GM18502 (cell line): ENCODE results near the gene DCAF15.

Experiments used
- ATAC-seq: cut with Tn5 transposase; IDR thresholded peaks from one replicate; pipeline ENCODE4 v1.9.1; 2021; ENCODE audit warnings: mild to moderate bottlenecking; ENCODE audit not compliant: unreplicated experiment, poor library complexity

Gene DCAF15

DNA sequence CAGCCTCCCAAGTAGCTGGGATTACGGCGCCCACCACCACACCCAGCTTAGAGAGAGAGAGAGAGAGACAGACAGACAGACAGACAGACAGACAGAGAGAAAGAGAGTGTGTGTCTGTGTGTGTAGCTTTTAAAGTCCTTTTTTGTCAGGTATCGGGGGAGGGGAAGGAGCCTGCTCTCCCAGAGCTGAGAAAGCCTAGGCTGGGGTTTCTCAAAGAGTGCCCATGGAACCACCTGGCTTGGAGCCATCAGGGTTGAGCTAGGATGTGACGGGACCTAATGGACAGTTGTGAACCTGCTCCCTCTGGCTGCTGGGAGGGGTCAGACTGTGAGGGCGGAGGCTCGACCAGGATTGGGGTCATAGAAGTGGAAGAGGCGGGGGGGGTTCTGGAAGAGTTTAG lies 37.2 kb downstream of the DCAF15 start:
- no peak for ATAC-seq

- no peak for ATAC-seq
These were observed 37.8 kb downstream of the DCAF15 start for GRCh38 chr19:13990085-13990484.

GRCh38 chr19:13992025-13992424 lies 39.7 kb downstream of the DCAF15 start:
- no peak for ATAC-seq

DNA sequence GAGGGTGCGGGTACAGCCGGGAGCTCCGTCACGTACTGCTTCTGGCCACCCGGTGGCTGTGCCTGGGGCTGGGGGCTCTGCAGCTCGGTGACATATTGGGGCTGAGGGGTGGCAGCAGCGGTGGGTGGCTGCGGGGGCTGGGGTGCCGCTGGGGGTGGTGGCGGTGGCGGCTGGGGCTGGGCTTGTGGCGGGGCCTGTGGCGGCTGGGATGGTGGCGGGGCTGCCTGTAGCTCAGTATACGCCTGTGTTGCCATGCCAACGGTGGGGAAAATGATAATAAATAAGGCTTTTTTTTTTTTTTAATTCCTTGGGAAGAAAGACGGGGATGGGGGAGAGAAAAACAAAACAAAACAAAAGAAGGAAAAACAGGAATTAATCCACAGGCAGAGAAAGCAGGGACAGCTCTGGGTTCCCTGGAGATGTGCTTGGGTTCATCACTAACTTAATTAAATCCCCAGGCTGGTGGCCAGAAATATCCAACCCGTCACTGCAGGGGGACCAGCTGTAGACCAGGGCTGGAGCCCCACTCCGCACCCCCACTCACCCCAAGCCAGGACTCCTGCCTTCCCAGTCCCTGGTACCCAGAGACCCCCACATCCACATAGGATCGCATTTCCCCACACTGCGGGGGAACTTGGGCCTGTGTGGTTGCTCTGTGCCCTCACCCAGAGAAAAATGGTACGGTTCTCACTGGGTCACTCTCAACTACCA lies 41.4 kb downstream of the DCAF15 start:
- ATAC-seq, result no peak

GRCh38 chr19:13995017-13995728 lies 42.9 kb downstream of the DCAF15 start:
- no peak for ATAC-seq

DNA sequence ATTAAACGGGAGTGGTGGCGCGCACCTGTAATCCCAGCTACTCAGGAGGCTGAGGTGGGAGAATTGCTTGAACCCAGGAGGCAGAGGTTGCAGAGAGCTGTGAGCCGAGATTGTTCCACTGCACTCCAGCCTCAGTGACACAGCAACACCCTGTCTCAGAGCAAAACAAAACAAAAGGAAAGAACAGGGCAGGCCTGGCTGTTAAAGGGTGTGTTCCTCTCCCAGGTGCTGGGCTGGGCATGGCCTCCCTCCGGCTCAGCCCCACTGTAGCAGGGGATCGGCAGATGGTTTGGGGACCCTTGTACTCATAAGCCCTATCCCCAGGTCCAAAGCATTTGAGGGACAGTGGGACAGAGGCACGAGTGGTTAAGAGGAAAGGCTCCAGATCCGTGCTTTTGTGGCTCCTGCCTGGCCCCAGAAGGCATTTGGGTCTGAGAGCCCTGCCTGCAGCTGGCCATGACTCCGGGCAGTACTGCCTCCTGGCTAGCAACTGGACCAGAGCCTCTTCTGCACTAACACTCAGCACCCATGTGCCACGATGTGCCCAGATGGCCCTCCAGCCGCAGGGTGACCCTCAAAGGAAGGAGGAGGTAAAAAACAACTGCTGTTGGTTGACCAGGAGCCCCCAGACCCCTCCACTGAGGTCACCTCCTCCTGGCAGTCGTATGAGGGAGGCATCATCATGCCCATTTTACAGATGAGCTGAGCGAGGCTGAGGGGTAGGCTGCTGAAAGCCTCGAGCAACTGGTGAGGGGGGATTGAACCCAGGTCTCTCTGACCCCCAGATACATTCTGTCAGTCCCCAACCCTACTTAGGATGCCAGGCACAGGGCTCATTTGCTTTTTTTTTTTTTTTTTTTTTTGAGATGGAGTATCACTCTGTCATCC lies 43.8 kb downstream of the DCAF15 start:
- ATAC-seq, result no peak

DNA sequence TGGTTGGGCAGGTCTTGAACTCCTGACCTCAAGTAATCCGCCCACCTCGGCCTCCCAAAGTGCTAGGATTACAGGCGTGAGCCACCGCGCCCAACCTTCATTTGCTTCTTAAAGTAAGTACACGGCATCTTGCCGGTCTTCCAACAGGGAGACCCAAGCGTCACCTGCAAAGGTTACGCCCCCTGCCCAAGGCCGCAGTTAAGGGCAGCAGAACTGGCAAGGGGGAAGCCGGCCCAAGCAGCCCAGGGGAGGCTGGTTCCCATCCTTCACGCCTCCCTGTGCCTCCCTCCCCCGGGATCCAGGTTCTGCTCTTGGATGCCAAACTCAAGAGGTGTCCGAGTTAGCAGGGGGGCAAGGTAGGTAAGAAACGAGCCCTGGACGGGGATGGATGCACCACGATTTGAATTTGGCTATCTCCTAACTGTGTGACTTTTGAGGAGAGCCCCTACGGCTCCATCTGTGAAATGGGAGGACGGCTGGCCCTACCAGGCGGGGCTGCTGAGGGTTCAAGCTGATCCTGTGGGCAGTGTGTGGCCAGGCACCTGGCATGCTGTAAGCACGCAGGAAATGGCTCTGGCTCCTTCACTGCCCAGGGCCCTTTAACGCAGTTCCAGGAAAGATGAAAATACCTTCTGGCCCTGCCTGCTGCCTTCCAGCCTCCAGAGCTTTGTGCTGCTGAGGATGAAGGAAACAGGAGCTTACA lies 44.8 kb downstream of the DCAF15 start:
- ATAC-seq, result no peak

GRCh38 chr19:13997631-13997962 lies 45.3 kb downstream of the DCAF15 start:
- ATAC-seq, result no peak

DNA sequence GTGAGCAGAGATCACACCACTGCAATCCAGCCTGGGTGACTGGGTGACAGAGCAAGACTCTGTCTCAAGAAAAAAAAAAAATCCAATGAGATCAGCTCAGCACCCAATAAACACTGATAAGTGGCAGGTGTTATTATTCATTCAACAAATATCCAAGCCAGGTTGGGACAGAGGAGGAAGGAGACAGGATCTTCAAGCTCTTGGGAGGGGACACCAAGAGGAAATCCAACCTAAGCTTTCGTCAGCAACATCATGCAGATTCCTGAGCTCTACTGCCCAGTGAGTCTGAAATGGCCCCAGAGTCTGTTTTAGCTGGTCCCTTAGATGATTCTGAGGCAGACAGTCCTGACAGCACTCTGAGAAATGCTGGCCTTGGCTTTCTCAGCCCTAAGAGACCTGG lies 46.1 kb downstream of the DCAF15 start:
- no peak for ATAC-seq

GRCh38 chr19:13999085-13999484 lies 46.8 kb downstream of the DCAF15 start:
- no peak for ATAC-seq

DNA sequence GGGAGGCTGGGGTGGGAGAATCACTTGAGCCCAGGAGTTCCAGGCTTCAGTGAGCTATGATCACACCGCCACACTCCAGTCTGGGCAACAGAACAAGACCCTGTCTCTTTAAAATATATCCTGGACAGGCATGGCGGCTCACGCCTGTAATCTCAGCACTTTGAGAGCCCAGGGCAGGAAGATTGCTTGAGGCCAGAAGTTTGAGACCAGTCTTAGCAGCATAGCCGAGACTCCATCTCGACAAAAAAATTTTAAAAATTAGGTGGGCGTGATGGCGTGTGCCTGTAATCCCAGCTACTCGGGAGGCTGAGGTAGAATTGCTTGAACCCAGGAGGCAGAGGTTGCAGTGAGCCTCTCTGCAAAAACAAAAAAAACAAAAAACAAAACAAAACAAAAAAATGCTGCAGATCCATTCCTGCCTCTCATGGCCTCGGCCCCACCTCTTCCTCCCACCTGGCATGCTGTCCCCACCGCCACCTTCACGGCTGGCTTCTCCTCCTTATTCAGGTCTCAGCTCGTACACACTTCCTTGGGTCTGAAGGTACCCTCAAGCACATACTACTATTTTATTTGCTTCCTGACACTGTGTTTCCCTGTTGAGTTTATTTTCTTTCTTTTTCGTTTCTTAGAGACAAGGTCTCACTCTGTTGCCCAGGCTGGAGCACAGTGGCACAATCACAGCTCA lies 48.5 kb downstream of the DCAF15 start:
- ATAC-seq, result no peak

DNA sequence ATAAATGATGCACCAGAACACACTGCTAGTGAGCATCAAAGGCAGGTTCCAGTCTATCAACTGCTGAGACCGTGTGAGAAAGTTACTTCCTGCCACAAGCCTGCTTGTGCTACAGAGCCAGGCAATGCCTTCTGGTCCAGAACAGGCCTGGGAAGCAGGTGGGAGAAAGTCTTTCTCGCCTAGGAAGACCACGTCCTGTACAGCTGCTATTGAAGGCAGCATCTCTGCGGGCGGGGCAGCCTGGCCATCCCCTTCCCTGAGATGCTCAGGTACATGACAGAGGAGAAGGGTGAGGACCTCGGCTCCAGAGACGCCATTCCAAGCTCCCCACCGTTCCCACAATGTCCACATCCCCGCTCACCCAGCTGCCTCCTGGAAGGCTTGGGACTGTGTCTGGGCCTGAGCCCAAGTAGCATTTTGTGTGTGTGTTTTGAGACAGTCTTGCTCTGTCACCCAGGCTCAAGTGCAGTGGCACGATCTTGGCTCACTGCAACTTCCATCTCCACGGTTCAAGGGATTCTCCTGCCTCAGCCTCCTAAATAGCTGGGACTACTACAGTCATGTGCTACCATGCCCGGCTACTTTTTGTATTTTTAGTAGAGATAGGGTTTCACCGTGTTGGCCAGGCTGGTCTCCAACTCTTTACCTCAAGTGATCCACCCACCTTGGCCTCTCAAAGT lies 50.4 kb downstream of the DCAF15 start:
- ATAC-seq, result no peak

DNA sequence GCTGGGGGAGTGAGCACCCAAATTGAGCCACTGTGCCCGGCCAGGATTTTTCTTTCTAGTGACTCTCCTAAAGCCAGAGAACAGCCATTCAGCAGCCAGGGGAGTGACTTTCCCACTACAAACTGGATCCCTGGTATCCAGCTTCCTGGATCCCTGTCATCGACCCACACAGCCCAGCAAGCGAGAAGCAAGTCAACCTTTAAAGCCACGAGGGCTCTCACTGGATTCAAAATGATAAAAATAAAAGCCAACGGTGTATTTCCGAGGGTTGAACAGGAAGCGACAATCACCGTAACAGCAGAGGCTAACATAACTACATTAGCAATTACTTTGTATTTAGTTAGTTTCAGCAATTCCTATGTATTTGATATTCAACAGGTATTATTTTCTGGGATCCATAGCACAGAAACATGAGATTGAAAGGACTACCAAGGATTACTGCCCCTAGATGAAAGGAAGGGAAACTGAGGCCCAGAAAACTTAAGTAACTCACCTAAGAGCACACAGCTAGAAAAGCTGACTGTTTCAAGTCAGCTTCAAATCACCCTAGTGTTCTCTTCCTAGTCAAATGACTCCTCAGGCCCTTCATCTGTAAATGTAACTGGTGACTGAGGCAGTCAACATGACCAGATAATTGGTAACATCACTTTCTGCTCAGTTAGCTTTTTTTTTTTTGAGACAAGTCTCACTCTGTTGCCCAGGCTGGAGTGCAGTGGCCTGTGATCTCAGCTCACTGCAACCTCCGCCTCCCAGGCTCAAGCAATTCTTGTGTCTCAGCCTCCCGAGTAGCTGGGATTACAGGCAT lies 51.1 kb downstream of the DCAF15 start:
- ATAC-seq, result no peak

DNA sequence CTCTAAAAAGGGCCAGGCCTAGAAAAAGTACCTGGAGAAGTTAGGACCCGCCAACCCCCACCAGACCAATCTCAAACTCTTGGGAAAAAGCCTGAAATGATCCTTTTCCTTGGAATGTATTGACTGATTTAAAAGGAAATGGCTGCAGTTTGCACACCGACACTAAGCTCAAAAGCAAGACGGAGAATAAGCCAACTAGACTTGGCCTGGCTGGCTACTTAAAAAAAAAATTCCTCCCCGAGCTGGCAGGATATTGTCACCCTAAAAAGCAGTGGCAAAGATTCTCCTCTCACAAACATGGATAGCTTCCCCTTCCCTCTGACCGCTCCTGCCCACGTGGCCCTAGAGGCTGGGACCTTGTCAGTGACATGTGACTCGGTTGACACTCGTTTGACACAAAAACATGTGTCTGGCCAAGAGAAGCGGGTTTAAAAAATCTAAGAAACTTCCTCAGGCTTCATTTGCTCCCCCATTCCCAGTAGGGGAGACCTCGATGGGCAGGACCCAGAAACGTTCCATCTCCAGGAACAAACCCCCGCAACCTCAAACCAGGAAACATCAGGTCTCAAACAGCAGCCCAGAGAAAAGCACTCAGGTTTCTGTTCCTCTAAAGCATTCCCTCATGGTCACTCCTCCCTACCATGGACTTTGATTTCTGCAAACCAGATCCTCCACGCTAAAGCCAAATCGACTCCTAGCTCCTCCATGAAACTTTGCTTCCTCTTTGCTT lies 52.5 kb downstream of the DCAF15 start:
- no peak for ATAC-seq

- ATAC-seq, result peak; percentile 27
These were observed 53.2 kb downstream of the DCAF15 start for GRCh38 chr19:14005349-14006084.

DNA sequence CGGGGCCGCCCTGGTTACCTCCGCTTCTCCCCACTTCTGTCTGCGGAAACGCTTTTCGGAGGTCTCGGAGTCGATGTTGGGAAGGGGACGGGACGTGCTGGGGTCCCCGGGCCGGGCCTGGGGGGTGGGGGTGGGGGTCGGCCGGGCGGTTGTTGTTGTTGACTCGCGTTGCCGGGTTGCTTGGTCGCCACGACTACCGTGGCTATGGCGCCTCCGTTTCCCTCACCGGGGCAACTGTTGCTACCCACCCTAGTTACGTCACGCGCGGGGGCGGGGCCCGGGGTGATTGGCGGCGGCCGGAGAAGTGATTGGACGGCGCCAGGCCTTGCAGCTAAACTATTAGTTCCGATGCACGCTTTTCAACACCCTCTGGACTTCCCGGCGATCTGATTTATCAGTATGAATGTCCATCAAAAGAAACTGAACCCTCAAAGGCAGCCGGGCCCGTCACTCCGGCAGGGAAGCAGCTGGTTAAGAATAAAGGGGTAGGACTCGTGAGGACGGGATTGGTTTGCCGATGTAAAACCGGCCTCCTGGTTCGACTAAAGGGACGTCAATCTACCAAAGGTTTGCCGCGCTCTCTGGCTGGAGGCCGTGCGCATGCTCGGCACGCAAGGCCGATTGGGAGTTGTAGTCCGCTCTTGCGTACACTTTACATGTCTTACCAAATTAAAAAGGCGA lies 53.9 kb downstream of the DCAF15 start, which contains the start of gene RFX1:
Gene RFX1 (minus strand): TSS at position 236 of the 681 bp plus-strand sequence. CDS start 12,477 bp downstream, outside the sequence.
- peak; percentile 77 for ATAC-seq
